ENCODE data around the gene GPR35.

GPR35 gene

GRCh38 chr2:240618776-240619175 lies 6.5 kb upstream of the GPR35 start:
- H3K36me3 ChIP-seq (ENCODE audit: control insufficient read depth, insufficient read depth, low read length): no peaks in the 10 kb centered on the region
- no peaks in the 10 kb centered on the region for H3K4me1 ChIP-seq (ENCODE audit: control insufficient read depth, insufficient read depth, low read length, poor library complexity, severe bottlenecking)
- H3K27ac ChIP-seq (ENCODE audit: low read depth, low read length, severe bottlenecking): no peak overlapping the region
- no peak overlapping the region for H3K4me3 ChIP-seq (ENCODE audit: extremely low read depth, insufficient read depth, low read length, poor library complexity, severe bottlenecking)
- 84 to 90% methylated on average over 5 of the region's 6 CpGs for WGBS, 2 experiments (ENCODE audit: insufficient coverage in 2 of 2)
- H3K9me3 ChIP-seq (ENCODE audit: control insufficient read depth, low read length): no peaks in the 10 kb centered on the region

GRCh38 chr2:240619506-240620148 lies 5.7 kb upstream of the GPR35 start:
- 78 to 86% methylated on average over 12 to 16 of the region's 19 CpGs for WGBS, 2 experiments (ENCODE audit: insufficient coverage in 2 of 2)
- Histone ChIP-seq H3K9me3 (ENCODE audit: control insufficient read depth, low read length) (no peaks in the 10 kb centered on the region), H3K4me3 (ENCODE audit: extremely low read depth, insufficient read depth, low read length, poor library complexity, severe bottlenecking) (no peak overlapping the region), H3K27ac (ENCODE audit: low read depth, low read length, severe bottlenecking) (no peak overlapping the region), H3K4me1 (ENCODE audit: control insufficient read depth, insufficient read depth, low read length, poor library complexity, severe bottlenecking) (no peaks in the 10 kb centered on the region), H3K36me3 (ENCODE audit: control insufficient read depth, insufficient read depth, low read length) (no peaks in the 10 kb centered on the region)

GRCh38 chr2:240620149-240620731 lies 5.0 kb upstream of the GPR35 start:
- 90 to 96% methylated on average over 8 to 13 of the region's 13 CpGs for WGBS, 2 experiments (ENCODE audit: insufficient coverage in 2 of 2)
- no peak overlapping the region for H3K27ac ChIP-seq (ENCODE audit: low read depth, low read length, severe bottlenecking)
- no peaks in the 10 kb centered on the region for H3K36me3 ChIP-seq (ENCODE audit: control insufficient read depth, insufficient read depth, low read length)
- H3K9me3 ChIP-seq (ENCODE audit: control insufficient read depth, low read length): no peaks in the 10 kb centered on the region
- no peak overlapping the region for H3K4me3 ChIP-seq (ENCODE audit: extremely low read depth, insufficient read depth, low read length, poor library complexity, severe bottlenecking)
- H3K4me1 ChIP-seq (ENCODE audit: control insufficient read depth, insufficient read depth, low read length, poor library complexity, severe bottlenecking): no peaks in the 10 kb centered on the region

- 68 to 77% methylated on average over 3 of the region's 7 CpGs for WGBS, 2 experiments (ENCODE audit: insufficient coverage in 2 of 2)
These were observed 4.4 kb upstream of the GPR35 start for GRCh38 chr2:240620859-240621258.

GRCh38 chr2:240622060-240622411 lies 3.2 kb upstream of the GPR35 start:
- Histone ChIP-seq H3K36me3 (ENCODE audit: control insufficient read depth, insufficient read depth, low read length) (no peaks in the 10 kb centered on the region), H3K4me1 (ENCODE audit: control insufficient read depth, insufficient read depth, low read length, poor library complexity, severe bottlenecking) (peaks cover 2% of the 10 kb centered on the region), H3K9me3 (ENCODE audit: control insufficient read depth, low read length) (no peaks in the 10 kb centered on the region), H3K27ac (ENCODE audit: low read depth, low read length, severe bottlenecking) (no peak overlapping the region), H3K4me3 (ENCODE audit: extremely low read depth, insufficient read depth, low read length, poor library complexity, severe bottlenecking) (no peak overlapping the region)
- WGBS, 2 experiments (ENCODE audit: insufficient coverage in 2 of 2): 91 to 96% methylated on average over 5 to 8 of the region's 9 CpGs

More at GRCh38 chr2:240620859-240621258, 4.4 kb upstream of the GPR35 start:
- Histone ChIP-seq H3K27ac (ENCODE audit: low read depth, low read length, severe bottlenecking) (no peak overlapping the region), H3K36me3 (ENCODE audit: control insufficient read depth, insufficient read depth, low read length) (no peaks in the 10 kb centered on the region), H3K4me1 (ENCODE audit: control insufficient read depth, insufficient read depth, low read length, poor library complexity, severe bottlenecking) (no peaks in the 10 kb centered on the region), H3K4me3 (ENCODE audit: extremely low read depth, insufficient read depth, low read length, poor library complexity, severe bottlenecking) (no peak overlapping the region), H3K9me3 (ENCODE audit: control insufficient read depth, low read length) (no peaks in the 10 kb centered on the region)

- Histone ChIP-seq H3K4me3 (ENCODE audit: extremely low read depth, insufficient read depth, low read length, poor library complexity, severe bottlenecking) (no peak overlapping the region), H3K9me3 (ENCODE audit: control insufficient read depth, low read length) (no peaks in the 10 kb centered on the region), H3K27ac (ENCODE audit: low read depth, low read length, severe bottlenecking) (no peak overlapping the region), H3K4me1 (ENCODE audit: control insufficient read depth, insufficient read depth, low read length, poor library complexity, severe bottlenecking) (peaks cover 2% of the 10 kb centered on the region), H3K36me3 (ENCODE audit: control insufficient read depth, insufficient read depth, low read length) (no peaks in the 10 kb centered on the region)
- 85 to 89% methylated on average over 31 to 36 of the region's 37 CpGs for WGBS, 2 experiments (ENCODE audit: insufficient coverage in 2 of 2)
These were observed 2.6 kb upstream of the GPR35 start for GRCh38 chr2:240622531-240623235.

GRCh38 chr2:240623531-240624010 lies 1.7 kb upstream of the GPR35 start:
- Histone ChIP-seq H3K9me3 (ENCODE audit: control insufficient read depth, low read length) (no peaks in the 10 kb centered on the region), H3K36me3 (ENCODE audit: control insufficient read depth, insufficient read depth, low read length) (no peaks in the 10 kb centered on the region), H3K4me3 (ENCODE audit: extremely low read depth, insufficient read depth, low read length, poor library complexity, severe bottlenecking) (no peak overlapping the region), H3K27ac (ENCODE audit: low read depth, low read length, severe bottlenecking) (no peak overlapping the region), H3K4me1 (ENCODE audit: control insufficient read depth, insufficient read depth, low read length, poor library complexity, severe bottlenecking) (peaks cover 2% of the 10 kb centered on the region)
- 84 to 95% methylated on average over 4 to 8 of the region's 10 CpGs for WGBS, 2 experiments (ENCODE audit: insufficient coverage in 2 of 2)

GRCh38 chr2:240624011-240624949 lies 1.0 kb upstream of the GPR35 start:
- WGBS, 2 experiments (ENCODE audit: insufficient coverage in 2 of 2): 84 to 85% methylated on average over 15 to 18 of the region's 24 CpGs
- peaks cover 2% of the 10 kb centered on the region for H3K4me1 ChIP-seq (ENCODE audit: control insufficient read depth, insufficient read depth, low read length, poor library complexity, severe bottlenecking)
- no peaks in the 10 kb centered on the region for H3K36me3 ChIP-seq (ENCODE audit: control insufficient read depth, insufficient read depth, low read length)
- H3K27ac ChIP-seq (ENCODE audit: low read depth, low read length, severe bottlenecking): no peak overlapping the region
- H3K9me3 ChIP-seq (ENCODE audit: control insufficient read depth, low read length): no peaks in the 10 kb centered on the region
- H3K4me3 ChIP-seq (ENCODE audit: extremely low read depth, insufficient read depth, low read length, poor library complexity, severe bottlenecking): no peak overlapping the region

- Histone ChIP-seq H3K4me1 (ENCODE audit: control insufficient read depth, insufficient read depth, low read length, poor library complexity, severe bottlenecking) (peaks cover 2% of the 10 kb centered on the region), H3K36me3 (ENCODE audit: control insufficient read depth, insufficient read depth, low read length) (no peaks in the 10 kb centered on the region), H3K9me3 (ENCODE audit: control insufficient read depth, low read length) (no peaks in the 10 kb centered on the region), H3K4me3 (ENCODE audit: extremely low read depth, insufficient read depth, low read length, poor library complexity, severe bottlenecking) (no peak overlapping the region), H3K27ac (ENCODE audit: low read depth, low read length, severe bottlenecking) (no peak overlapping the region)
- WGBS, 2 experiments (ENCODE audit: insufficient coverage in 2 of 2): 76 to 84% methylated on average over 17 to 21 of the region's 21 CpGs
These were observed 1.4 kb downstream of the GPR35 start for GRCh38 chr2:240626531-240627300.
